ENCODE results near the gene PARVB.
A peak's percentile ranks its signal among the peaks of the same experiment; 100 is the strongest.

The PARVB gene

GRCh38 chr22:44199866-44200265, 175.8 kb downstream of the PARVB start:
- no peak for DNase-seq (ENCODE audit: low read depth in 2 of 2)

- no peak for DNase-seq (ENCODE audit: low read depth in 2 of 2)
Measured at GRCh38 chr22:44200451-44200850, 176.3 kb downstream of the PARVB start.

GRCh38 chr22:44200855-44201550, 176.9 kb downstream of the PARVB start:
- DNase-seq (ENCODE audit: low read depth in 2 of 2): no peak

- no peak for DNase-seq (ENCODE audit: low read depth in 2 of 2)
Measured at GRCh38 chr22:44201665-44202064, 177.6 kb downstream of the PARVB start.

GRCh38 chr22:44202261-44202789, 178.2 kb downstream of the PARVB start:
- peak; percentile 62 to 70 for DNase-seq (ENCODE audit: low read depth in 2 of 2)

GRCh38 chr22:44203203-44203602, 179.1 kb downstream of the PARVB start:
- no peak for DNase-seq (ENCODE audit: low read depth in 2 of 2)

GRCh38 chr22:44204739-44205515, 180.8 kb downstream of the PARVB start:
- no peak for DNase-seq (ENCODE audit: low read depth in 2 of 2)

GRCh38 chr22:44205516-44206329, 181.6 kb downstream of the PARVB start:
- no peak for DNase-seq (ENCODE audit: low read depth in 2 of 2)

- no peak for DNase-seq (ENCODE audit: low read depth in 2 of 2)
Measured at GRCh38 chr22:44206330-44206645, 182.2 kb downstream of the PARVB start.

- no peak for DNase-seq (ENCODE audit: low read depth in 2 of 2)
Measured at GRCh38 chr22:44206696-44207095, 182.6 kb downstream of the PARVB start.

GRCh38 chr22:44207173-44207980, 183.3 kb downstream of the PARVB start:
- DNase-seq (ENCODE audit: low read depth in 2 of 2): no peak

- no peak for DNase-seq (ENCODE audit: low read depth in 2 of 2)
Measured at GRCh38 chr22:44207981-44208317, 183.8 kb downstream of the PARVB start.

GRCh38 chr22:44209343-44209742, 185.2 kb downstream of the PARVB start:
- no peak for DNase-seq (ENCODE audit: low read depth in 2 of 2)

GRCh38 chr22:44210722-44211121, 186.6 kb downstream of the PARVB start:
- DNase-seq (ENCODE audit: low read depth in 2 of 2): no peak

GRCh38 chr22:44211256-44211945, 187.3 kb downstream of the PARVB start:
- DNase-seq (ENCODE audit: low read depth in 2 of 2): no peak

GRCh38 chr22:44211946-44212930, 188.1 kb downstream of the PARVB start:
- DNase-seq (ENCODE audit: low read depth in 2 of 2): peak in 1 of 2 experiments; percentile 5

- no peak for DNase-seq (ENCODE audit: low read depth in 2 of 2)
Measured at GRCh38 chr22:44212936-44213335, 188.8 kb downstream of the PARVB start.

GRCh38 chr22:44213489-44214043, 189.5 kb downstream of the PARVB start:
- DNase-seq (ENCODE audit: low read depth in 2 of 2): no peak

- DNase-seq (ENCODE audit: low read depth in 2 of 2): no peak
Measured at GRCh38 chr22:44214187-44214586, 190.1 kb downstream of the PARVB start.

Measured in fibroblast of skin of left biceps (primary cell).